Colon (tissue), 2 donors: ENCODE results near the gene CLTRN.
"Not testable (repeated sequence)": the region's sequence is repeated elsewhere in the genome, so short reads cannot be mapped to it uniquely, and the experiment has no call there.

Experiments used
- FAIRE-seq: peaks from 2 replicates; lab custom pipeline; 2012; peaks lifted over from hg19 to GRCh38; lab: Jason Lieb, UNC
- donor health status: control.
- donor health status: control.

CLTRN gene, protein sequence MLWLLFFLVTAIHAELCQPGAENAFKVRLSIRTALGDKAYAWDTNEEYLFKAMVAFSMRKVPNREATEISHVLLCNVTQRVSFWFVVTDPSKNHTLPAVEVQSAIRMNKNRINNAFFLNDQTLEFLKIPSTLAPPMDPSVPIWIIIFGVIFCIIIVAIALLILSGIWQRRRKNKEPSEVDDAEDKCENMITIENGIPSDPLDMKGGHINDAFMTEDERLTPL

DNA sequence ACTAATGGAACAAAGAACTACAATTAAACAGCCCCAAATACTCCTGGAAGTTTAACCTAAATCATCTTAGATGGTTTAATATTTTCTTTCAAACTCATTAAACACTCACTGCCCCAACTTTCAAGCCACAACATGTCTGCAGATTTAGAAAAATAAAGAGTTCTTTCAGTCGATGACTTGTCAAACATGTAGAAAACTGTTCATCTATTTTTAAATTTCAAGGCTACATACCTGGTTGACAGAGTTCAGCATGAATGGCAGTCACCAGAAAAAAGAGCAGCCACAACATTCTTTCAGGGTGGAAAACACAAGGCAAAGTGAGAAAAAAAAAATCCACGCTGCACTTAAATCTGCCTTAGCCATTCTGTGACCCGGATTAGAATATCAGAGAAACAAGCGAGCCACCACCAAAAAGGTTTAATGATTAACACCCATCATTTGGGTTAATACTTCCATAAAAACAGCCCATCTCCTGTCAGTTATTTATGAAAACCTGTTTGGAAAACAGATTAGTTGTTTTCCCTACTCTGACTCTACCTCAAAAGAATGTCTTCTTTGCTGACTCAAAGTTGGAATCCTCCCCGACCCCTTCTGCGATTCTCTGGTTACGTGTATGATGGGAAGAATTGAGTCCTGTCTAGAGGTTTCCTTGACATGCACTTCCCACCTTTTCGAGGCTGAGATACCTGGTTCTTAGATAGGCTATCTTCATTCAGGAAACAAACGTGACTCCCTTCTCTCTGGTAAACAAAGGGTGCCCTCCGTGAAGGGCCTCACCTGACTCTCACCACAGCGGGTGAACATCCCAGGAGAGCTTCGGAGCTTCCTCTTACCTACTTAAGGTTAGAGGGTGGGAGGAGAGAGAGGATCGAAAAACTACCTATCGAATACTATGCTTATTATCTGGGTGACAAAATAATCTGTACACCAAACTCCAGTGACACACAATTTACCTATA, at the start of gene CLTRN:
TSS of gene CLTRN (minus strand) at position 319 of the 958 bp plus-strand sequence. CDS start at position 289, 30 bp downstream.
- peak; percentile 57 for FAIRE-seq

DNA sequence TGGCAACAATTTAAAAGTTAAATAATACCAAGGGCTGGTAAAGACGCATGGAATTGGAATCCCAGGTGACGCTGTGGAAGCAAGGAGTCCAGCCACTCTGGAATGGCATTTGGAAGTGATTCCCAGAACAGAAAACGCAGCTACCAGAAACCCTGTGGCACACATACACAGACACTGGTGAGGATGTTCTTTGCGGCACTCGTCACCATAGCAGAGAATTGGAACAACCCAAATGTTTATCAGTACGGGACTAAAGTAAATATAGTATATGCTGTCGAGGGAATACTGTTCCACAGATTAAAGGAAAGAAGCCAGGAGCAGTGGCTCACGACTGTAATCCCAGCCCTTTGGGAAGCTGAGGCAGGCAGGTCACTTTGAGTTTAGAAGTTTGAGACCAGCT, 39.7 kb upstream of the CLTRN start:
- FAIRE-seq = not testable (repeated sequence)

GRCh38 chrX:15703809-15704208, 39.2 kb upstream of the CLTRN start:
- FAIRE-seq = peak; percentile 88

DNA sequence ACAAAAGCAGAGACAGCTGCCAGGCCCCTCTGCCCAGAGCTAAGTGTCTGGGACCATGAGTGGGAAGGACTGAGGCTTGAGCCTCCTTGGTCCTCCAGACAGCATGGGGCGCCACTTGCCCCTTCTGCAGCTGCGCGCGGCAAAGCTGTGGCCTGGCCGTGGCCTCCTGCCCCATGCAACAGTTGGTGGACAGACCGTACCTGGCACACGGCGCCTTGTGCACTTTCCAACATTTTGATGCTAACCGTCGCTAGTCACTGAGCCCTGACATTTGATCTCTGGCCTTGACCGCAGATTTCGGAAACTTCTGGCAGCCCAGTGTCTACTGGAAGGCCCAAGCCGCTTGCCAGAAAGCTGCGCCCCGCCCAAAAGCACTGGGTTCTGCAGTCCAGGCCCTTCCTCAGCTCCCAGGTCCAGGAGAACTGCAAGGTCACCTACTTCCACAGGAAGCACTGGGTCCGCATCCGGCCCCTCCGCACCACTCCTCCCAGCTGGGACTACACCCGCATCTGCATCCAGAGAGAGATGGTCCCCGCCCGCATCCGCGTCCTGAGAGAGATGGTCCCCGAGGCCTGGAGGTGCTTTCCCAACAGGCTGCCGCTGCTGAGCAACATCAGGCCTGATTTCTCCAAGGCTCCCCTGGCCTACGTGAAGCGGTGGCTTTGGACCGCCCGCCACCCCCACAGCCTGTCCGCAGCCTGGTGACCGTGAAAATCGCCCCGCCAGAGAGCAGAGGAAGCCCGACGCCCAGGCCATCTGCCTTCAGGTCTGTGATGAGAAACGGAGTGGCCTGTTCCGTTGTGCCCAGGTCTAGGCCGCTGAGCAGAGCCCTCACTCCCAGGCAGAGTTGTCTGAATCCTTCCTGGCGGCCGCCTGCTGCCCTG, 38.1 kb upstream of the CLTRN start:
- FAIRE-seq = no peak

GRCh38 chrX:15696516-15696915, 31.9 kb upstream of the CLTRN start:
- no peak for FAIRE-seq

GRCh38 chrX:15694941-15695451, 30.4 kb upstream of the CLTRN start:
- FAIRE-seq = no peak

- FAIRE-seq = peak; percentile 72
Measured at GRCh38 chrX:15686818-15687685, 22.4 kb upstream of the CLTRN start.

DNA sequence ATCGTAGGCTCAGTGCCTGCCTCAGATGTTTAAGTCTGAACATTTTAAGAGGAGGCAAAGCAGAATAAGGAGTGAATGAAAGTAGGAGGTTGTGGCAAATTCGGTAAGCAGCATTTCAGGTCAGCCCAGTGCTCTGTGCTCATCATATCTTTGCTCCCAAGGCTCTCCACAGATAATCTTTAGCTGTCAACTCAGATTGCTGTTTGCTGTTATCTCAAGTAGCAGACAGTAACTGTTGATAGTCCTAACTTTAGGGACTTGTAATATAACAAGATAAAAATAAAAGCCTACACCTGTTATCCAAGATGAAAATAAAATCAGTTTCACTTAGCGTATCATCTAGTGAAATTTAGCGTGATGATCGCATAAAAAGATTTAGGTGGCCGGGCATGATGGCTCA, 18.6 kb upstream of the CLTRN start:
- no peak for FAIRE-seq

DNA sequence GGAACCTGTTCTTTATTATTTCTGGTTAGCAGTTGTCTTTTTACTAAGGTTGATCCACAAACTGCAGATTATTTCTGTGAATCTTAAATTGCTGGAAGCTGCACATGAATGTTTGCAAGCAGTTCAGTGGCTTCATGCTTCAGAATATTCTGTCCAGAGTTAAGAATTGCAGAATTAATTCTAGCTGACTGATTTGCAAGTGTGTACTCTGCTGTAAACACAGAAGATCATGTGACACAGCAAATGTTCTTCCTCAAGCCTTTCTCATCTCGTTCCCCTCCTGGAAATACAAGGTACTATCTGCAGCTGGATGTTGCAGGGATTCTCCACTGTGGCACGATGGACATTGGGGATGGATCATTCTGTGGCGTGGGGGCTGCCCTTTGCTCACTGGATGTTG, 16.8 kb upstream of the CLTRN start:
- no peak for FAIRE-seq

GRCh38 chrX:15680401-15680800, 15.8 kb upstream of the CLTRN start:
- FAIRE-seq = no peak

- FAIRE-seq = no peak
Measured at GRCh38 chrX:15679246-15679645, 14.6 kb upstream of the CLTRN start.

- no peak for FAIRE-seq
Measured at GRCh38 chrX:15678339-15678738, 13.7 kb upstream of the CLTRN start.

- FAIRE-seq = no peak
Measured at GRCh38 chrX:15676886-15677285, 12.3 kb upstream of the CLTRN start.

GRCh38 chrX:15675490-15675921, 10.9 kb upstream of the CLTRN start:
- no peak for FAIRE-seq

DNA sequence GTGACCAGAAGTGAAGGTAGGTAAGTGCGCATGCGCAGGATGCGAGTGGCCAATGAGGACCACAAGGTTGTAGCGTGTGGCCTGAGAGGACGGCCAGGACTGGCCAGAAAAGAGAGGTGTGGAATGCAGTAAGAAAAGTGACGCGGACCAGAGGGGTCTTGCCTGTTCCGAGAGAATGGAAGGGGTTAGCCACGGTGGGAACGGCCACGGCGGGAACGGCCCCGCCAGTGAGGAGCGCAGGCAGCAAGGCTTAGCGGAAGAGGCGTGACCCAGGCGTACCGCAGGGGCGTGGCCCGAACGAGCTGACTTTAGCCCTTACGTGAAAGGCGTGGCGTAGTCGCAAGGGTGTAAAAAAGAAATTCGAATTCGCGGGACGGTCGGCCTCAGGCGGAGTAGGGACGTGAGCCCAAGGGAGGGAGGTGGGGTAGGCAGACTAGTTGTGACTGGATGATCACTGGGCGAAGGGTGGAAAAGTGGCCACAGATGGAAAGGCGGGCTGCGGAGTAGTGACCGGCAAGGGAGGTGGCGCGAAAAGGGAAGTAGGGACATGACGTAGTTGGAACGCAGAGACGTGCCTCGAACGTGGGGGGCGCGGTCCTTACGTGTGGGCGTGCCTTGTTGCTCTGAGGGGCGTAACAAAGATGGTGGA, 10.4 kb upstream of the CLTRN start:
- FAIRE-seq = peak; percentile 28

DNA sequence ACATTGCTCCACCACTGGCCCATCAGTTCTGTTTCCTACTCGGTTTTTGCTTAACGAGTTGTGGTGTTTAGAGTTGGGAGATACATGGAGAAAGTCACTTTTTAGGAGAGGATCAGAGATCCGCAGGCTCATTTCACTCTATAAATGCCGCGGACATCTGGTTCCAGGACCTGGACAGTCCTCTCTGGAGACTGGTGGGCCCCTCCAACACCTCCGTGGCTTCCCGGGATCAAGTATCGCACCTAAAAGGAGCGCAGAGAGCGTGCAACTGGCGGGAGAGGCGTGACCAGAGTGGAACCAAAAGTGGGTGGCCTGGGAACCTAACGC, 9.9 kb upstream of the CLTRN start:
- FAIRE-seq = no peak

DNA sequence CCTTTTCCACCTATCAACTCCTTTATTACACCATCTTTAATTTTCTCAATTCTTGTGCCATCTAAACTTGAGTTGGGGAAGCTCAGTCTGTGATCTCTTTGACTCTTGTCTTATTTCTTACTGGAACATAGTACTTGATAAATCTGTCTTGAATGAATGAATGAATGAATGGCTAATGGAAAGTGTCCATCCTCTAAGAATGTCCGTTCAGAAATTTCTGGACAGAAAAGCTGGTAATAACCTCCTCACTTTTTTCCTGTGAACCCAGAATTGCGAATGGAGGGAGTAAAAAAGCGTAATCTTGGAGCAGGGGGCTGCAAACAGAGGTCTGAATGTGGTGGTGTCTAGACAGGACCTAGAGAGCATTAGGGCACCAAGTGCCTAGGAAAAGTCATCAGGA, 9.4 kb upstream of the CLTRN start:
- no peak for FAIRE-seq

DNA sequence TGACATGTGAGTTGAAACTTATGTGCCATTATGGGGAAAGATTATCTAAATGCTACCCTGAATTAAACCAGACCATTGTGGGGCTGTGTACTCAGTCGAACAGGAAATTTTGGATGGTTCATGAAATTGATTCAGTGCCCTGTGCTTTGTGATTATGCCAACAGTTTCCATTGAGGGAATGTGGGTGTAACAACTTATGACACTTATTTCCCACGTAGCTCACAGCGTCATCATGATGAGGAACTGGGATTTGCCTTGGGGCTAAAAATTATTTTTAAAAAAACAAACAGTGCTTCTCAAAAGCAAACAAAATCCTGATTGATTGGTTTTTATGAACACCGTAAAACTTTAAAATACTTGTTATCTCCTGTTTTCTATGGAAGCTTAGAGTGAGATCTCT, 8.3 kb upstream of the CLTRN start:
- no peak for FAIRE-seq

- FAIRE-seq = no peak
Measured at GRCh38 chrX:15663439-15663838, 1.2 kb downstream of the CLTRN start.

- FAIRE-seq = not testable (repeated sequence)
Measured at GRCh38 chrX:15654804-15655203, 9.8 kb downstream of the CLTRN start.

DNA sequence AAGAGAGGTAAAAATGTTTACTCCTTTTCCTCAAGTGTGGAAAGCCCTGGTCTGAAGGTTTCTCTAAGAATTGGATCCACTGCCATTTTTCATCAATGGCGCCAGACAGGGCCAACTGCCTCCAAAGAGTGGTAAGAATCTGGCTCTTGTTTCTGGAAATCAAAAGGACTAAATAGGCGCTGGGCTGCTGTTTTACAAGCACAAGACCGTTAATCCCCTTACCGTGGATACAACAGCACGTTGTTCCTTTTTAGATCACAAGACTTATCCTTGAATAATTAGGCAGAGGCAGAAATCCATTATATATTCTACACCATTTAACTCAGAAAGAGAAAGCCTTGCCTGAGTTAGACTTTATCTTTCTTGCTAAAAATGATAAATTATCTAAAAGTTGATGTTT, 10.6 kb downstream of the CLTRN start:
- FAIRE-seq = no peak
